ENCODE data around the gene SYMPK. TPM values are rescaled to one million over a fixed set of nuclear protein-coding genes. Genes with fewer than 3 reads are reported as not detected.
A peak's percentile ranks its signal among the peaks of the same experiment; 100 is the strongest.

The SYMPK gene
- total RNA-seq, 1 donor from 2014 or later, result 23.5 TPM

- Histone ChIP-seq H3K36me3 (ENCODE audit: control insufficient read depth in 3 of 3, insufficient read depth in 3 of 3, low read length in 3 of 3) (peaks cover 9 to 20% (median 15%) of the 10 kb centered on the region in 3 donors), H3K27me3 (ENCODE audit: control insufficient read depth in 3 of 3, insufficient read depth in 3 of 3, low read length in 3 of 3) (no peaks in the 10 kb centered on the region), H3K27ac (ENCODE audit: low read depth, low read length) (no peak overlapping the region), H3K4me1 (ENCODE audit: control insufficient read depth in 3 of 3, insufficient read depth in 3 of 3, low read length in 3 of 3) (peaks cover 57 to 73% (median 69%) of the 10 kb centered on the region in 3 donors), H3K4me3 (ENCODE audit: low read length in 3 of 3) (peak overlapping the region in 1 of 3 donors; percentile 35), H3K9ac (ENCODE audit: low read depth in 1 of 3, low read length in 3 of 3) (peak overlapping the region in 2 of 3 donors; percentile 6 to 68), H3K9me3 (ENCODE audit: control insufficient read depth in 3 of 3, low read length in 3 of 3) (no peaks in the 10 kb centered on the region)
These were observed 77.0 kb downstream of the SYMPK start for GRCh38 chr19:45785781-45786532.

- Histone ChIP-seq H3K9me3 (ENCODE audit: control insufficient read depth in 3 of 3, low read length in 3 of 3) (no peaks in the 10 kb centered on the region), H3K27me3 (ENCODE audit: control insufficient read depth in 3 of 3, insufficient read depth in 3 of 3, low read length in 3 of 3) (no peaks in the 10 kb centered on the region), H3K36me3 (ENCODE audit: control insufficient read depth in 3 of 3, insufficient read depth in 3 of 3, low read length in 3 of 3) (peaks cover 5 to 19% (median 13%) of the 10 kb centered on the region in 3 donors), H3K27ac (ENCODE audit: low read depth, low read length) (peak overlapping the region; percentile 95), H3K4me3 (ENCODE audit: low read length in 3 of 3) (peak overlapping the region in 2 of 3 donors; percentile 27 to 35), H3K9ac (ENCODE audit: low read depth in 1 of 3, low read length in 3 of 3) (peak overlapping the region in 2 of 3 donors; percentile 6 to 68), H3K4me1 (ENCODE audit: control insufficient read depth in 3 of 3, insufficient read depth in 3 of 3, low read length in 3 of 3) (peaks cover 65 to 81% (median 78%) of the 10 kb centered on the region in 3 donors)
These were observed 77.8 kb downstream of the SYMPK start for GRCh38 chr19:45785097-45785496.

GRCh38 chr19:45784096-45784495, 78.9 kb downstream of the SYMPK start:
- Histone ChIP-seq H3K4me1 (ENCODE audit: control insufficient read depth in 3 of 3, insufficient read depth in 3 of 3, low read length in 3 of 3) (peaks cover 69 to 85% (median 79%) of the 10 kb centered on the region in 3 donors), H3K9me3 (ENCODE audit: control insufficient read depth in 3 of 3, low read length in 3 of 3) (no peaks in the 10 kb centered on the region), H3K36me3 (ENCODE audit: control insufficient read depth in 3 of 3, insufficient read depth in 3 of 3, low read length in 3 of 3) (peaks cover 12 to 18% (median 12%) of the 10 kb centered on the region in 3 donors), H3K27ac (ENCODE audit: low read depth, low read length) (peak overlapping the region; percentile 95), H3K27me3 (ENCODE audit: control insufficient read depth in 3 of 3, insufficient read depth in 3 of 3, low read length in 3 of 3) (no peaks in the 10 kb centered on the region), H3K9ac (ENCODE audit: low read depth in 1 of 3, low read length in 3 of 3) (peak overlapping the region in 2 of 3 donors; percentile 17 to 75), H3K4me3 (ENCODE audit: low read length in 3 of 3) (no peak overlapping the region)

- Histone ChIP-seq H3K9me3 (ENCODE audit: control insufficient read depth in 3 of 3, low read length in 3 of 3) (no peaks in the 10 kb centered on the region), H3K4me3 (ENCODE audit: low read length in 3 of 3) (peak overlapping the region; percentile 59 to 91 (median 90)), H3K27me3 (ENCODE audit: control insufficient read depth in 3 of 3, insufficient read depth in 3 of 3, low read length in 3 of 3) (no peaks in the 10 kb centered on the region), H3K9ac (ENCODE audit: low read depth in 1 of 3, low read length in 3 of 3) (peak overlapping the region; percentile 51 to 94 (median 86)), H3K27ac (ENCODE audit: low read depth, low read length) (peak overlapping the region; percentile 95), H3K36me3 (ENCODE audit: control insufficient read depth in 3 of 3, insufficient read depth in 3 of 3, low read length in 3 of 3) (peaks cover 17 to 22% (median 17%) of the 10 kb centered on the region in 3 donors), H3K4me1 (ENCODE audit: control insufficient read depth in 3 of 3, insufficient read depth in 3 of 3, low read length in 3 of 3) (peaks cover 62 to 79% (median 71%) of the 10 kb centered on the region in 3 donors)
These were observed 79.8 kb downstream of the SYMPK start for GRCh38 chr19:45782820-45783785.

- Histone ChIP-seq H3K4me1 (ENCODE audit: control insufficient read depth in 3 of 3, insufficient read depth in 3 of 3, low read length in 3 of 3) (peaks cover 60 to 73% (median 69%) of the 10 kb centered on the region in 3 donors), H3K9ac (ENCODE audit: low read depth in 1 of 3, low read length in 3 of 3) (peak within 1 kb of the TSS; percentile 76 to 94 (median 86)), H3K27ac (ENCODE audit: low read depth, low read length) (peak within 1 kb of the TSS; percentile 95), H3K4me3 (ENCODE audit: low read length in 3 of 3) (peak within 1 kb of the TSS; percentile 74 to 91 (median 90)), H3K36me3 (ENCODE audit: control insufficient read depth in 3 of 3, insufficient read depth in 3 of 3, low read length in 3 of 3) (peaks cover 25 to 30% (median 26%) of the 10 kb centered on the region in 3 donors), H3K27me3 (ENCODE audit: control insufficient read depth in 3 of 3, insufficient read depth in 3 of 3, low read length in 3 of 3) (no peaks in the 10 kb centered on the region), H3K9me3 (ENCODE audit: control insufficient read depth in 3 of 3, low read length in 3 of 3) (no peaks in the 10 kb centered on the region)
These were observed 80.7 kb downstream of the SYMPK start, which contains the start of gene DMPK for GRCh38 chr19:45782162-45782691. Gene DMPK (minus strand): TSS chr19:45782490. CDS start chr19:45782352, 138 bp downstream.

- peaks cover 57 to 66% (median 64%) of the 10 kb centered on the region in 3 donors for H3K4me1 ChIP-seq (ENCODE audit: control insufficient read depth in 3 of 3, insufficient read depth in 3 of 3, low read length in 3 of 3)
- H3K27ac ChIP-seq (ENCODE audit: low read depth, low read length), result peak overlapping the region; percentile 95
- peak overlapping the region; percentile 74 to 91 (median 90) for H3K4me3 ChIP-seq (ENCODE audit: low read length in 3 of 3)
- no peaks in the 10 kb centered on the region for H3K9me3 ChIP-seq (ENCODE audit: control insufficient read depth in 3 of 3, low read length in 3 of 3)
- peak overlapping the region; percentile 69 to 94 (median 86) for H3K9ac ChIP-seq (ENCODE audit: low read depth in 1 of 3, low read length in 3 of 3)
- H3K27me3 ChIP-seq (ENCODE audit: control insufficient read depth in 3 of 3, insufficient read depth in 3 of 3, low read length in 3 of 3), result no peaks in the 10 kb centered on the region
- H3K36me3 ChIP-seq (ENCODE audit: control insufficient read depth in 3 of 3, insufficient read depth in 3 of 3, low read length in 3 of 3), result peaks cover 28 to 34% (median 28%) of the 10 kb centered on the region in 3 donors
These were observed 81.5 kb downstream of the SYMPK start for GRCh38 chr19:45781214-45782161.

- Histone ChIP-seq H3K9me3 (ENCODE audit: control insufficient read depth in 3 of 3, low read length in 3 of 3) (no peaks in the 10 kb centered on the region), H3K9ac (ENCODE audit: low read depth in 1 of 3, low read length in 3 of 3) (peak overlapping the region; percentile 69 to 94 (median 86)), H3K27me3 (ENCODE audit: control insufficient read depth in 3 of 3, insufficient read depth in 3 of 3, low read length in 3 of 3) (no peaks in the 10 kb centered on the region), H3K27ac (ENCODE audit: low read depth, low read length) (peak overlapping the region; percentile 95), H3K36me3 (ENCODE audit: control insufficient read depth in 3 of 3, insufficient read depth in 3 of 3, low read length in 3 of 3) (peaks cover 24 to 35% (median 29%) of the 10 kb centered on the region in 3 donors), H3K4me3 (ENCODE audit: low read length in 3 of 3) (peak overlapping the region; percentile 74 to 91 (median 90)), H3K4me1 (ENCODE audit: control insufficient read depth in 3 of 3, insufficient read depth in 3 of 3, low read length in 3 of 3) (peaks cover 56 to 58% (median 57%) of the 10 kb centered on the region in 3 donors)
These were observed 82.3 kb downstream of the SYMPK start for GRCh38 chr19:45780448-45781213.

GRCh38 chr19:45780146-45780447, 82.8 kb downstream of the SYMPK start:
- Histone ChIP-seq H3K4me3 (ENCODE audit: low read length in 3 of 3) (peak overlapping the region; percentile 31 to 91 (median 90)), H3K27me3 (ENCODE audit: control insufficient read depth in 3 of 3, insufficient read depth in 3 of 3, low read length in 3 of 3) (no peaks in the 10 kb centered on the region), H3K9ac (ENCODE audit: low read depth in 1 of 3, low read length in 3 of 3) (peak overlapping the region in 2 of 3 donors; percentile 86 to 94), H3K27ac (ENCODE audit: low read depth, low read length) (peak overlapping the region; percentile 95), H3K36me3 (ENCODE audit: control insufficient read depth in 3 of 3, insufficient read depth in 3 of 3, low read length in 3 of 3) (peaks cover 24 to 35% (median 29%) of the 10 kb centered on the region in 3 donors), H3K9me3 (ENCODE audit: control insufficient read depth in 3 of 3, low read length in 3 of 3) (no peaks in the 10 kb centered on the region), H3K4me1 (ENCODE audit: control insufficient read depth in 3 of 3, insufficient read depth in 3 of 3, low read length in 3 of 3) (peaks cover 50 to 53% (median 52%) of the 10 kb centered on the region in 3 donors)

All from skeletal muscle tissue (tissue), 4 donors.